ENCODE data around the gene B3GALT2. TPM values are rescaled to one million over a fixed set of nuclear protein-coding genes. Genes with fewer than 3 reads are reported as not detected.

B3GALT2 gene
- total RNA-seq, 1 experiment from 2014 or later: not detected

GRCh38 chr1:193229136-193229535 lies 42.7 kb upstream of the B3GALT2 start:
- Mint-ChIP-seq H3K4me1 (ENCODE audit: low read depth, unreplicated experiment) (no peaks in the 10 kb centered on the region), H3K36me3 (ENCODE audit: insufficient read depth, unreplicated experiment) (peaks cover 24% of the 10 kb centered on the region), H3K9me3 (ENCODE audit: unreplicated experiment) (no peaks in the 10 kb centered on the region), H3K27me3 (ENCODE audit: insufficient read depth, unreplicated experiment) (no peaks in the 10 kb centered on the region), H3K4me3 (ENCODE audit: unreplicated experiment) (no peak overlapping the region), H3K27ac (ENCODE audit: unreplicated experiment) (no peak overlapping the region)
- no TSS peak for BruUV-seq (replicated peaks)
- ChIA-PET POLR2A (no interaction called here), CTCF (no interaction called here)
- H3K9me3 ChIP-seq: no peaks in the 10 kb centered on the region
- intact Hi-C loops (cut with micrococcal nuclease; ENCODE audit: unreplicated experiment): no loop called here
- no peaks in the 10 kb centered on the region for H3K4me1 ChIP-seq
- no peaks in the 10 kb centered on the region for H3K36me3 ChIP-seq (ENCODE audit: control insufficient read depth, insufficient read depth, low read length)
- no peaks in the 10 kb centered on the region for H3K27me3 ChIP-seq (replicated peaks; ENCODE audit: control insufficient read depth, insufficient read depth, low read length)
- no peak for DNase-seq
- H3K4me3 ChIP-seq (ENCODE audit: low read depth, low read length): no peak overlapping the region
- TF ChIP-seq CTCF (IDR thresholded peaks at IDR 0.05; ENCODE audit: insufficient read depth in 1 of 2, low read depth in 1 of 2, low read length in 1 of 2, severe bottlenecking in 1 of 2, unreplicated experiment in 1 of 2): no peak

GRCh38 chr1:193222056-193222615 lies 35.7 kb upstream of the B3GALT2 start:
- intact Hi-C loops (cut with micrococcal nuclease; ENCODE audit: unreplicated experiment): no loop called here
- no peaks in the 10 kb centered on the region for H3K27me3 ChIP-seq (replicated peaks; ENCODE audit: control insufficient read depth, insufficient read depth, low read length)
- no peaks in the 10 kb centered on the region for H3K4me1 ChIP-seq
- no TSS peak for BruUV-seq (replicated peaks)
- Mint-ChIP-seq H3K27ac (ENCODE audit: unreplicated experiment) (no peak overlapping the region), H3K27me3 (ENCODE audit: insufficient read depth, unreplicated experiment) (no peaks in the 10 kb centered on the region), H3K4me3 (ENCODE audit: unreplicated experiment) (no peak overlapping the region), H3K36me3 (ENCODE audit: insufficient read depth, unreplicated experiment) (peaks cover 29% of the 10 kb centered on the region), H3K4me1 (ENCODE audit: low read depth, unreplicated experiment) (peaks cover 6% of the 10 kb centered on the region), H3K9me3 (ENCODE audit: unreplicated experiment) (no peaks in the 10 kb centered on the region)
- H3K4me3 ChIP-seq (ENCODE audit: low read depth, low read length): no peak overlapping the region
- no peaks in the 10 kb centered on the region for H3K9me3 ChIP-seq
- no peaks in the 10 kb centered on the region for H3K36me3 ChIP-seq (ENCODE audit: control insufficient read depth, insufficient read depth, low read length)
- DNase-seq: no peak
- ChIA-PET POLR2A (no interaction called here), CTCF (no interaction called here)
- TF ChIP-seq CTCF (IDR thresholded peaks at IDR 0.05; ENCODE audit: insufficient read depth in 1 of 2, low read depth in 1 of 2, low read length in 1 of 2, severe bottlenecking in 1 of 2, unreplicated experiment in 1 of 2): no peak

GRCh38 chr1:193221651-193222050 lies 35.2 kb upstream of the B3GALT2 start:
- ChIA-PET POLR2A (no interaction called here), CTCF (no interaction called here)
- no peak for TF ChIP-seq CTCF (IDR thresholded peaks at IDR 0.05; ENCODE audit: insufficient read depth in 1 of 2, low read depth in 1 of 2, low read length in 1 of 2, severe bottlenecking in 1 of 2, unreplicated experiment in 1 of 2)
- Mint-ChIP-seq H3K36me3 (ENCODE audit: insufficient read depth, unreplicated experiment) (peaks cover 24% of the 10 kb centered on the region), H3K27ac (ENCODE audit: unreplicated experiment) (no peak overlapping the region), H3K4me3 (ENCODE audit: unreplicated experiment) (no peak overlapping the region), H3K4me1 (ENCODE audit: low read depth, unreplicated experiment) (peaks cover 6% of the 10 kb centered on the region), H3K27me3 (ENCODE audit: insufficient read depth, unreplicated experiment) (no peaks in the 10 kb centered on the region), H3K9me3 (ENCODE audit: unreplicated experiment) (no peaks in the 10 kb centered on the region)
- Histone ChIP-seq H3K4me1 (no peaks in the 10 kb centered on the region), H3K27me3 (replicated peaks; ENCODE audit: control insufficient read depth, insufficient read depth, low read length) (no peaks in the 10 kb centered on the region), H3K36me3 (ENCODE audit: control insufficient read depth, insufficient read depth, low read length) (no peaks in the 10 kb centered on the region), H3K4me3 (ENCODE audit: low read depth, low read length) (no peak overlapping the region), H3K9me3 (no peaks in the 10 kb centered on the region)
- no TSS peak for BruUV-seq (replicated peaks)
- DNase-seq: no peak
- intact Hi-C loops (cut with micrococcal nuclease; ENCODE audit: unreplicated experiment): no loop called here

Data from Caco-2 (cell line).